H1 (cell line): ENCODE measurements around the gene ZBTB1.

Experiments
- KDM5A ChIP-seq: fragments of 200-600 bp; IDR thresholded peaks from 2 replicates; pipeline ENCODE4 v1.7.1; 2012; ENCODE audit warnings: mild to moderate bottlenecking, low read length, inconsistent platforms, mixed read lengths
- MAFK ChIP-seq: IDR thresholded peaks from 2 replicates; pipeline ENCODE4 v1.6.1; 2012; ENCODE audit warnings: low read depth, mild to moderate bottlenecking, improper control_type of control experiment, low read length
- PHF8 ChIP-seq: fragments of 200-600 bp; sonication (generic); conservative IDR thresholded peaks from 2 replicates; pipeline ENCODE4 v1.7.1; 2012; ENCODE audit warnings: low read depth, mild to moderate bottlenecking, inconsistent platforms, low read length, moderate library complexity
- TF ChIP-seq, protein P1 (sequence below), 3 experiments: IDR thresholded peaks; 1 replicate in 2 of 3; 2 replicates in 1 of 3; pipeline versions ENCODE4 v1.5.1 to v1.6.1; 2011; ENCODE audit warnings: low read length in 3 of 3, mild to moderate bottlenecking in 3 of 3, inconsistent platforms in 2 of 3, low read depth in 1 of 3, moderate library complexity in 1 of 3; ENCODE audit not compliant: insufficient read depth in 1 of 3; ENCODE audit errors: control extremely low read depth in 1 of 3

DNA sequence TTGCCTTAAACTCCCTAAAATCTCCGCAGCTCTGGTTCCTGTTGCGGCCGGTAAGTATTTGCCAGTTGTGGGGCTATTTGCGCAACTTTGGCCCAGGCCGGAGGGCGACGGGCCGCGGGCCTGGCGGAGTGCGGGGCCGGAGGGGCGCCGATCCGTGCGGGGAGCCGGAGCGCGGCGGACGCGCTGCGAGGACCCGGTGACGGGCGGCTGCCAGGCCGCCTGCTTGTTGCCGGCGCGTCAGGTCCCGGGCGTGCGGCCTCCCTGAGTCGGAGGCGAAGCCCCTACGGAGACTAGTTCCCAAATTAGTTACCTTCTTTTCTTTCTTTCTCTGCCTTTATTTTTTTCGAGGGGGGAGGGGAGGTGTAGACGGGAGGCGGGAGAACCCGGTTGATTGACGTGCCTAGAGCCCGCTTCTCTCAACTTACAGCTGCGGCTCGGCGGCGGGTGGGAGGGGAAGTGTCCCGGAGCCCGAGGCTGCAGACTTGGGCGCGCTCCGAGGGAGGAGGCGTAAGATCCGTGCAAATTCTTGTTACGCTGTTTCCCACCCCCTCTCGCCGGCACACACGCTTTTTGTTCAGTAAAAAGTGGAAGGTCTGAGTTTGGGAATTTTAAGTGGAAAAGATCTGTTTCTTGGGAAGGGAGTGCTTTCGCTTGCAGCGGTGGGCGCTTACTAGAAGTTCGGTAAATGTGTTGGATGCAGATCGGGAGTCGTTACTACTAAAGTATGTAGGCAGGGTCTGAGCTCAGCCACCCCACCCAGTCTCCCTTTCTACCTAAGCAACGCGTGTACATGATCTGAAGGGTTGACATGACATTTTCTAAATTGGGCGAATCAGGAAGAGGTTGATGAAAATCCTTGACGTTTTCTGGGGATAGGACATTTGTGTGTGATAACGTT lies 576 bp downstream of the ZBTB1 start:
- TF ChIP-seq, protein P1, sequence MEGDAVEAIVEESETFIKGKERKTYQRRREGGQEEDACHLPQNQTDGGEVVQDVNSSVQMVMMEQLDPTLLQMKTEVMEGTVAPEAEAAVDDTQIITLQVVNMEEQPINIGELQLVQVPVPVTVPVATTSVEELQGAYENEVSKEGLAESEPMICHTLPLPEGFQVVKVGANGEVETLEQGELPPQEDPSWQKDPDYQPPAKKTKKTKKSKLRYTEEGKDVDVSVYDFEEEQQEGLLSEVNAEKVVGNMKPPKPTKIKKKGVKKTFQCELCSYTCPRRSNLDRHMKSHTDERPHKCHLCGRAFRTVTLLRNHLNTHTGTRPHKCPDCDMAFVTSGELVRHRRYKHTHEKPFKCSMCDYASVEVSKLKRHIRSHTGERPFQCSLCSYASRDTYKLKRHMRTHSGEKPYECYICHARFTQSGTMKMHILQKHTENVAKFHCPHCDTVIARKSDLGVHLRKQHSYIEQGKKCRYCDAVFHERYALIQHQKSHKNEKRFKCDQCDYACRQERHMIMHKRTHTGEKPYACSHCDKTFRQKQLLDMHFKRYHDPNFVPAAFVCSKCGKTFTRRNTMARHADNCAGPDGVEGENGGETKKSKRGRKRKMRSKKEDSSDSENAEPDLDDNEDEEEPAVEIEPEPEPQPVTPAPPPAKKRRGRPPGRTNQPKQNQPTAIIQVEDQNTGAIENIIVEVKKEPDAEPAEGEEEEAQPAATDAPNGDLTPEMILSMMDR (IDR thresholded peaks at IDR 0.05; ENCODE audit: control extremely low read depth in 1 of 3, insufficient read depth in 1 of 3, low read depth in 1 of 3, low read length in 3 of 3) = peak in 1 of 3 experiments; percentile 0; a peak in 1 of 4 replicates
- TF ChIP-seq KDM5A = no peak
- peak; percentile 90 for TF ChIP-seq PHF8
- no peak for TF ChIP-seq MAFK
